Activated T-cell treated with anti-CD3 and anti-CD28 coated beads, Interleukin-2, amount 50 U/mL, for 4 hours (primary cell): ENCODE results near the gene TSSK6. TPM values are rescaled to one million over a fixed set of nuclear protein-coding genes. Genes with fewer than 3 reads are reported as not detected.

ENCODE experiments used
- total RNA-seq, 3 donors: library from RNA; stranded (reverse); gene quantifications; one replicate each; pipeline ENCODE4 v1.2.1, GENCODE V29; 2021

The TSSK6 gene
- total RNA-seq, 3 donors from 2014 or later, result 3.6 to 3.8 (median 3.8) TPM

Other genes with a start within 250 kb of the TSSK6 start
- gene TM6SF2, start 242.2 kb downstream of the TSSK6 start, total RNA-seq, result not detected
- gene SUGP1, start 195.0 kb downstream of the TSSK6 start, total RNA-seq, result 10 to 100 TPM; 54.8 to 61.8 (median 61.3) TPM
- gene MAU2, start 194.7 kb downstream of the TSSK6 start, total RNA-seq, result 10 to 100 TPM; 59.2 to 63.6 (median 62.8) TPM
- gene GATAD2A, start 109.9 kb downstream of the TSSK6 start, total RNA-seq, result 100 to 1,000 TPM; 187 to 240 (median 205) TPM
- 100 to 1,000 TPM; 431 to 445 (median 436) TPM for gene NDUFA13, start 677 bp upstream of the TSSK6 start, total RNA-seq
- gene YJEFN3, start 13.4 kb upstream of the TSSK6 start, total RNA-seq, result 10 to 100 TPM; 10.6 to 13.7 (median 13.4) TPM
- under 1 TPM; 0.13 to 0.19 (median 0.18) TPM for gene CILP2, start 22.7 kb upstream of the TSSK6 start, total RNA-seq
- 10 to 100 TPM in 1 of 3 donors, 1 to 10 TPM in 2; 8.9 to 12.1 (median 9.2) TPM for gene PBX4, start 103.1 kb upstream of the TSSK6 start, total RNA-seq
- gene LPAR2, start 112.7 kb upstream of the TSSK6 start, total RNA-seq, result 10 to 100 TPM in 2 of 3 donors, 1 to 10 TPM in 1; 9.4 to 15.1 (median 14.7) TPM
- gene GMIP, start 128.1 kb upstream of the TSSK6 start, total RNA-seq, result 10 to 100 TPM; 38.7 to 43.4 (median 42.1) TPM
- 100 to 1,000 TPM; 101 to 108 (median 102) TPM for gene ATP13A1, start 148.1 kb upstream of the TSSK6 start, total RNA-seq
- gene ZNF101, start 153.3 kb upstream of the TSSK6 start, total RNA-seq, result 10 to 100 TPM; 29.2 to 33.2 (median 29.4) TPM
- gene ZNF14, start 217.6 kb upstream of the TSSK6 start, total RNA-seq, result 1 to 10 TPM; 2.6 to 4.1 (median 3.4) TPM